ENCODE measurements around the gene RYR2.

DNA sequence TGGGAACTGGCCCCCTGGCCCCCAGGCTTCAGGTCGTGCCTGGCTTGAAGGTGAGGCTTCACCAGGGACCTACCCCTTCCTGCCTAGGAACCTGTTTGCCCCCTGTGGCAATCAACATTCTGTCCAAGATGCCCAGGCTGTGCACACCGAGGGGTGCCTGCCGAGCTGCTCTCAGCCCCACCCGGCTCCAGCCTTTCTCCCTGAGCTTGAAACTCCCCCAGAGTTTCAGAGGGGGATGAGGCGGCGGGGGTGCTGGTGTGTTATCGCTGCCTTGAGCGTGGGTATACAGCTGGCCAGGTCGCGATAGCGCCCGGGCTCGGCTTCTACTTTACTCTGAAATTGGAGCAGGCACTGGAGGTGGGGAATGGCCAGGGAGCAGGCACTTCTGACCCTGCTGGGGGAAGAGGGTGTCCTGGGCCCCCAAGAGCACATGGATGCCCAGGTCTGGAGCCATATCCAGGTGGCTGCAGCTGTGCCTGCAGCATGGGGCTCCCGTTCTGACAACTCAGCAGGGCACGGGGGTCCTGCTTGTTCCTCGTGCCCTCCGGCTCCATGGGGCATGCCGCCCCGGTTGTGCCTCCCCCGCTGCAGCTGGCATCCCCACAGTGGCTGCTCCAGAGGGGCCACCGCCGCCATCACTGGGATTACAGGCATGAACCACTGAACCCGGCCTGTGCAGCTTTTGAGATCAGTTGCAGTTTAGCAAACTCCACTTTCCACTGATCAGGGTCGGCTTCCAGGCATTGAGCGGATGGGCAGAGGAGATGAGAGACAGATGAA lies 29.8 kb downstream of the RYR2 start:
- TF ChIP-seq, protein P1, sequence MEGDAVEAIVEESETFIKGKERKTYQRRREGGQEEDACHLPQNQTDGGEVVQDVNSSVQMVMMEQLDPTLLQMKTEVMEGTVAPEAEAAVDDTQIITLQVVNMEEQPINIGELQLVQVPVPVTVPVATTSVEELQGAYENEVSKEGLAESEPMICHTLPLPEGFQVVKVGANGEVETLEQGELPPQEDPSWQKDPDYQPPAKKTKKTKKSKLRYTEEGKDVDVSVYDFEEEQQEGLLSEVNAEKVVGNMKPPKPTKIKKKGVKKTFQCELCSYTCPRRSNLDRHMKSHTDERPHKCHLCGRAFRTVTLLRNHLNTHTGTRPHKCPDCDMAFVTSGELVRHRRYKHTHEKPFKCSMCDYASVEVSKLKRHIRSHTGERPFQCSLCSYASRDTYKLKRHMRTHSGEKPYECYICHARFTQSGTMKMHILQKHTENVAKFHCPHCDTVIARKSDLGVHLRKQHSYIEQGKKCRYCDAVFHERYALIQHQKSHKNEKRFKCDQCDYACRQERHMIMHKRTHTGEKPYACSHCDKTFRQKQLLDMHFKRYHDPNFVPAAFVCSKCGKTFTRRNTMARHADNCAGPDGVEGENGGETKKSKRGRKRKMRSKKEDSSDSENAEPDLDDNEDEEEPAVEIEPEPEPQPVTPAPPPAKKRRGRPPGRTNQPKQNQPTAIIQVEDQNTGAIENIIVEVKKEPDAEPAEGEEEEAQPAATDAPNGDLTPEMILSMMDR (IDR thresholded peaks at IDR 0.05), result no peak
- no peak for TF ChIP-seq POLR2A (IDR thresholded peaks at IDR 0.05)
